ENCODE results near the gene DALRD3. TPM values are rescaled to one million over a fixed set of nuclear protein-coding genes. Genes with fewer than 3 reads are reported as not detected.
A peak's percentile ranks its signal among the peaks of the same experiment; 100 is the strongest.

DALRD3 gene
- total RNA-seq, 1 experiment from 2014 or later: 13.2 TPM

DNA sequence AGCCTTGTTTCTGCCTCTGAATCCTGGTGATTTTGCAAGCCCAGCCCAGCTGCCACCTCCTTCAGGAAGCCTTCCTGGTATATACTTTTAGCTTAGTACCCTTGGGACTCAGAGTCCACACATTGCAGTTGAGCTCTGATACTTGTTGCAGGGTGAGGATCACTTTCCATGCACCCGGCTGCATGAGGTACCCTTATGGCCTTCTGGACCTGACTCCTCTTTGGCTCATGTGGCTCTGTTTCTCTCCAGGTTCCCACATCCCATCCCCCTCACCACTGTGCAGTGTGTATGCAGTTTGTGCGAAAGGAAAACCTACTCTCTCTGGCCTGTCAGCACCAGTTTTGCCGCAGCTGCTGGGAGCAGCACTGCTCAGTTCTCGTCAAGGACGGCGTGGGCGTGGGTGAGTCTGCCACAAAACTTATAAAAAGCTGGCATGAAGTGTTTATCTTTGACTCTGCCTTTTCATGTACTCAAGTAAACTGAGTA lies 51.5 kb downstream of the DALRD3 start:
- ChIA-PET POLR2A (ENCODE audit: low non-redundant PET) (no interaction called here), CTCF (no interaction called here)
- DNase-seq (ENCODE audit: low spot score): no peak
- Histone ChIP-seq H3K27me3 (replicated peaks; ENCODE audit: insufficient read depth, low read depth, low read length, poor library complexity) (no peaks in the 10 kb centered on the region), H3K36me3 (ENCODE audit: insufficient read depth, low read length, poor library complexity, severe bottlenecking) (peaks cover 7% of the 10 kb centered on the region), H3K9me3 (ENCODE audit: low read depth, low read length, poor library complexity, severe bottlenecking) (no peaks in the 10 kb centered on the region), H3K4me3 (ENCODE audit: low read depth, low read length, poor library complexity, severe bottlenecking) (no peak overlapping the region), H3K27ac (ENCODE audit: low read depth, low read length, poor library complexity, severe bottlenecking) (no peak overlapping the region), H3K4me1 (ENCODE audit: insufficient read depth, low read length, poor library complexity, severe bottlenecking) (no peaks in the 10 kb centered on the region)
- no TSS peak for BruUV-seq (replicated peaks)
- TF ChIP-seq CTCF (conservative IDR thresholded peaks at IDR 0.05; ENCODE audit: low read depth, low read length) (no peak), EZH2 (IDR thresholded peaks at IDR 0.05; ENCODE audit: borderline replicate concordance, low read depth, low read length, poor library complexity, severe bottlenecking) (no peak)
- intact Hi-C loops (cut with micrococcal nuclease; ENCODE audit: unreplicated experiment): no loop called here

GRCh38 chr3:48966367-48966766 lies 52.0 kb downstream of the DALRD3 start:
- TF ChIP-seq CTCF (conservative IDR thresholded peaks at IDR 0.05; ENCODE audit: low read depth, low read length) (no peak), EZH2 (IDR thresholded peaks at IDR 0.05; ENCODE audit: borderline replicate concordance, low read depth, low read length, poor library complexity, severe bottlenecking) (no peak)
- Histone ChIP-seq H3K4me3 (ENCODE audit: low read depth, low read length, poor library complexity, severe bottlenecking) (no peak overlapping the region), H3K4me1 (ENCODE audit: insufficient read depth, low read length, poor library complexity, severe bottlenecking) (no peaks in the 10 kb centered on the region), H3K36me3 (ENCODE audit: insufficient read depth, low read length, poor library complexity, severe bottlenecking) (peaks cover 6% of the 10 kb centered on the region), H3K9me3 (ENCODE audit: low read depth, low read length, poor library complexity, severe bottlenecking) (no peaks in the 10 kb centered on the region), H3K27ac (ENCODE audit: low read depth, low read length, poor library complexity, severe bottlenecking) (no peak overlapping the region), H3K27me3 (replicated peaks; ENCODE audit: insufficient read depth, low read depth, low read length, poor library complexity) (no peaks in the 10 kb centered on the region)
- intact Hi-C loops (cut with micrococcal nuclease; ENCODE audit: unreplicated experiment): no loop called here
- DNase-seq (ENCODE audit: low spot score): no peak
- ChIA-PET CTCF (no interaction called here), POLR2A (ENCODE audit: low non-redundant PET) (no interaction called here)
- BruUV-seq (replicated peaks): no TSS peak

Small RNA genes within 50 kb of the gene (microRNA-seq; reads per million reads assigned to microRNA genes)
- gene MIR191 (13,220 reads per million, percentile 97 among the genes with 10 or more reads in this experiment), gene MIR425 (4,771 reads per million, percentile 92 among the genes with 10 or more reads in this experiment)

Other genes starting within 250 kb of the DALRD3 start
- 25.6 and 35.8 TPM in 2 replicates for gene PRKAR2A, start 170.7 kb downstream of the DALRD3 start, total RNA-seq (2021)
- gene SLC25A20, start 119.7 kb downstream of the DALRD3 start, total RNA-seq (2021): 4.1 and 4.9 TPM in 2 replicates
- 70.8 and 76.8 TPM in 2 replicates for gene ARIH2, start 99.7 kb downstream of the DALRD3 start, total RNA-seq (2021)
- gene P4HTM, start 28.3 kb downstream of the DALRD3 start, total RNA-seq (2021): 13.3 and 14.9 TPM in 2 replicates
- gene WDR6, start 11.2 kb downstream of the DALRD3 start, total RNA-seq (2021): 88.5 and 93.7 TPM in 2 replicates
- 36.6 and 39.1 TPM in 2 replicates for gene NDUFAF3, start 3.5 kb upstream of the DALRD3 start, total RNA-seq (2021)
- 190 and 196 TPM in 2 replicates for gene IMPDH2, start 10.8 kb upstream of the DALRD3 start, total RNA-seq (2021)
- 57.3 and 64.5 TPM in 2 replicates for gene QRICH1, start 75.5 kb upstream of the DALRD3 start, total RNA-seq (2021)
- gene QARS1, start 86.2 kb upstream of the DALRD3 start, total RNA-seq (2021): 186 and 188 TPM in 2 replicates
- gene USP19, start 102.2 kb upstream of the DALRD3 start, total RNA-seq (2021): 37.5 and 44.9 TPM in 2 replicates
- 45.9 and 57.3 TPM in 2 replicates for gene LAMB2, start 114.5 kb upstream of the DALRD3 start, total RNA-seq (2021)
- gene CCDC71, start 147.8 kb upstream of the DALRD3 start, total RNA-seq (2021): 10.4 and 10.6 TPM in 2 replicates
- gene KLHDC8B, start 153.0 kb upstream of the DALRD3 start, total RNA-seq (2021): 5.1 and 6.9 TPM in 2 replicates

Data from A673 (cell line).